RPMI7951 (cell line): ENCODE measurements around the gene OPRL1. TPM values are rescaled to one million over a fixed set of nuclear protein-coding genes. Genes with fewer than 3 reads are reported as not detected.

Experiments
- DNase-seq: peaks from one replicate; pipeline ENCODE4 v3.0.0-alpha.2; 2012; ENCODE audit warnings: low read depth
- total RNA-seq: library from RNA; depleted of rRNA; stranded (reverse); fragments of >200 nt; shearing (Covaris generic); gene quantifications from 2 replicates; pipeline ENCODE4 v1.2.3, GENCODE V29; 2014

The OPRL1 gene
- total RNA-seq, 1 experiment from 2014 or later, result 0.84 TPM

DNA sequence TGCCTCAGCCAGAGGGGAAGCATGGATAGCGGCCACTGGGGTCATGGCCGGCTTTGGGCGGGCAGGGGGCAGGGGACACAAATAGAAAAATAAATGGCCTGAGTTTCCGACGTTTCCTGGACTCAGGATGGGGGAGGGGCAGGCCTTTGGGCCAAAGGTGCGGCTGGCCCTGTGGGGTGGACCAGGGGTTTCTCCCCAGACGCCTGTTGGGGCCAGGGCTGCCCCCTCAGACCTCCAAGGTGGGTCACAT is 23.3 kb upstream of the OPRL1 start:
- DNase-seq, result no peak

DNA sequence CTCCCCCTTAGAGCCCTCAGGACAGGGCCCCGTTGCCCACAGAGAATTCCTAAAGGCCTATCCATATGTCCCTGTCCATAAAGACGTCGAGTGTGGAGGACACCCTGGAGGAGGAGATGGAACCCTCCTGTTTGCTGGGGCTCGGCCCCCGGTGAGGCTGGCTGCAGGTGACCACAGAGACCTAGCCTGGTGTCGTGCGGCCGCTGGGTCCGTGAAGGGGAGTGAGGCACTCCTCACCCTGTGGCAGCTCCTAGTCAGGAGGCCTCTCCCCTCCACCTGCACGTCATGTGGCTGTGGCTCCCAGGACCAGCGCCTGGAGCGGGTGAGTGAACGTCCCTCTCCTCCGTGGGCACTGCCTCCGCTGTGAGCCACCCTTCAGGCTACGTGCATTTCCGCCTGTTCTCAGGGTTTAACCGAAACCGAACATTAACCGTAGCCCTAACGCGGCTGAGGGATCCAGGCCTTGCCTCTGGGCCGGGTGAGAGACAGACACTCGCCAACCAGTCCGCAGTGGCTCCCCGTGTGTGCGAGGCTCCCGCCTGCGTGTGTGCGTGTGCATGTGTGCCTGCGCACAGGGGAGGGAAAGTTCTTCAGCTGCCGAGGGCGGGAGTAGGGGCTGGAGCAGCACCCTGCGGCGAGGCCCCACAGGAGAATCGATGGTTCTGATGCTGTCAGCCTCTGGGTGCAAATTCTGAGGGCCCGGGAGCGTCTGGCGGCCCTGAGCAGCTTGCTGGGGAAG is 22.8 kb upstream of the OPRL1 start:
- DNase-seq, result no peak

DNA sequence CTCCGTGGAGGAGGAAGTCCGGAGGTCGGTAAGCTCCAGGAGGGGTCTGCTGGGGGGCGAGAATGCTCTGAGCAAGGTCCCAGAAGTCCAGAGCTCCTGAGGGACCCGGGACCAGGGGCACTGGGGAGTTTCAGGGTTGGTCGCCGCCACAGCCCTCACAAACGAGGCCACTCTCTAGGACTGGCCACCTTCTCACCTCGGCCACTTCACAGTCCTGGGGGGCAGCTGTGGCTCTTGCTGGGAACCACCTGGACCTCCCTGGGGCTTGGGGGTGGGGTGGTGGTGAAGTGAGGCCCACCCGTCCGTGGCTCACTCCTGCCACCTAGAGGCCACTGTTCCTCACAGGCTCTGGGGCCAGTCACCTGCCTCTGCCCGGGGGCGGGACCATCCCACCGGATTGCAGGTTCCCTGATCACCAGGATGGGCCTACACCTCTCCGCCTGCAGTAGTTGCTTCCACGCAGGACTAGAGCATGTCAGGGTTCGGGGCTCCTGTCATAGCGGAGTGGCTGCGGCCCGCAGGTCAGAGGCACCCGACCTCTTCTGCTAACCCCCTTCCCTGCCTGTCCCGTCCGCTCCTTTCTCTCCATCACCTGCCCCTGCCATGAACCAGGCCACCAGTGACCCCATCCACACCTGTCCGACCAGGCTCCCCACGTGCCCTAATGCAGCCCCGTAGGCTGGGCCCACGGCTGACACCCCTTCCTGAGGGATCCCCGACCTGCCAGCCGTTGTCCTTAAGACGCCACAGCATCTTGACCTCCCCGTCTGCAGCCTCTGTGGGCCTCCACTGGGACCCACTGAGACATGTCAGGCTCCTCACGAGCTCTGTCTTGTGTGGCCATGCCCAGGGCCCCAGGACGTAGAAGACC is 22.0 kb upstream of the OPRL1 start:
- DNase-seq, result peak; percentile 58

DNA sequence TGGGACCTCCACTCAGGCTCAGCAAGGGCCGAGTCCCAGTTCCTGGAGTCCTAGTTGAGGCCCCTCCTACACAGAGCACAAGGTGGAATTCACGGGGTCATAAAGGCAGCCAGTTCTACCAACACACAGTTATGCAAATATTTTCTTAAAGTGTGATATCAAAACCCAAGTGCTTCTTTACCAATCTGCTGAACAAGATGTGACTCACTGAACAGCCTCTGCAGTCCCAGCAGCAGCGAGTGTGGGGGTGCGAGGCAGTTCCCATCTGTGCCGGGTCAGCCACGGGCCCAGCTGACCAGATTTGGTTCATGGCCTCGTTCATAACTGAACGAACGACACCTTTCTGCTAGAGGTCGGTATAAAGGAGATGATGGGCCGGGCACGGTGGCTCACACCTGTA is 21.3 kb upstream of the OPRL1 start:
- no peak for DNase-seq

DNA sequence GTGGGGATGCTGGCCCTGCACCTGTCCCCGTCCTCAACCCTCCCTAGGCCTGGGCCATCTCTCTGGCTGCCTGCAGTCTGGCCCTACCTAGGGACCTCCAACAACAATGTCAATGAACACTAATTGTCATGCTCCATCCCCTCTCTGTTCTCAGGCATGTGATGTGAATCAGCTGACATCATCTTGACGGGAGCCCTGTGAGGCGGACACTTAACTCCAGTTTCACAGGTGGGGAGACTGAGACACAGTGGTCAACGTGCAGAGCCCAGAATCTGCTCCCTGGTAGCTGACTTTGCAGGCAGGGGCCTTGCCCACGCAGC is 17.6 kb upstream of the OPRL1 start:
- DNase-seq, result no peak

DNA sequence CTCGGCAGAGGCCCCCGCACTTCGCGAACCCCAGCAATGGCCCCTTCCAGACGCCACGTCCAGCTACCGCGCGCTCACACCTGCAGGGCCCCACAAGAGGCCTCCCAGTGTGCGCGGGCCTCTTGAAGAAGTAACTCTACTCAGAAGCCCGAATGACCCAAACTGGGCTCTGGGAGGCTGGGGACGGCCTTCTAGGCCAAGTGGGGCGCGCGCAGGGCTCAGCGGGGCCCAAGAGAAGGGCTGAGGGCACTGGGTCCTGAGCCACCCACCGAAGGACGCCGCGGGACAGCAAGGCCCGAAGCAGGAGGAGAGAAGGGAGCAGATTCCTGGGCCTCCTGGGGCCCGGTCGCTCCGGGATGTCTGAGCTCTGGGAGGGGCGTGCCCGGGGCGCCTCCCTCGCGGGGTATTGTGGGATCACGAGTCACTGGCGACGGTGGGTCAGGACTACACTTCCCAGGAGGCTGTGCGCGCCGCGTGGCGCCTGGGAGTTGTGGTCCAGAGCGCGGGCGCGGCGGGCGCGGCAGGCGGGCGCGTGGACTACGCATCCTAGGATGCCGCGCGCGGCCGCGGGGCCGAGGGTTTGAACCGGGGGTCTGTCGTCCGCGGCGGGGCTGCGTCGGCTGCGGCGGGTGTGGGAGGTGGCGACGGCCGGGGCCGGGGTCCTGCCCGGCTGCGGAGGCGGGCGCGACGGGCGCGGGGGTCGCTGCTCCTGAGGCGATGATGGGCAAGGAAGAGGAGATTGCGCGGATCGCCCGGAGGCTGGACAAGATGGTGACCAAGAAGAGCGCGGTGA is 17.1 kb upstream of the OPRL1 start, which contains the start of gene TCEA2:
TCEA2 (plus strand) TSS at position 603 of the 793 bp plus-strand sequence; CDS start at position 718, 115 bp downstream.
- peak; percentile 97 for DNase-seq

DNA sequence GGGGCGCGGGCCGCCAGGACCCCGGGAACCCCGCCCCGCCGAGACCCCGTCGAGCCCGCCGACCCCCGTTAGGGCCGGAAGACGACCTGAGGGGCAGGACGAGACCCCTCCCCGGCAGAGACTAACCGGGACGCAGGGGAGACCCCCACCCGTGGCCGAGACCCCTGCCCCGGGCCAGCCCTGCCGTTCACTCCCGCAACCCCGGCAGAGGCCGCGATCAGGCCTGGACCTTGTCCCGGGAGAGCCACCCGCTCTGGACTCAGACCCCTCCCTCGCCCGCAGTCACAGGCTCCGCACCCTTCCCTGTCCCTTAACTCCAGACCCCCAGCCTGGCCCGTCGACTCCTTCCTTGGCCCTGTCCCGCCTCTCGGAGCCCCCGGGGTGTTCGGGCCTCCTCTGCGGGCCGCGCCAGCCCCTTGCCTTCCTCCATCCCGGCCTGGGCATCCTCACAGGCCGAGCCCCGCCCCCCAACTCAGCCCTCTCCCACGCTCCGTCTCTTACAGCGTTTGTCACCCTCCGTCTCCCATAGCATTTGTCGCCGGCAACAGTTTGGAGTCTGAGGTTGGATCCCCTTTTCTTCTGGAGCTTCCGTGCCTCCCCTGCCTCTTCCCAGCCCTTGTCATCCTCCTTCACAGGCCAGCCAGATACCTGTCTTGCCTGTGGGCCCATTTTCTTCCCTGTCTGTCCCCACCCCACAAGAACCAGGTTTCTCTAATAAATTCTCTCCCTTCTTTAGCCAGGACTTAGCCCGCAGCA is 16.3 kb upstream of the OPRL1 start:
- peak; percentile 27 for DNase-seq

DNA sequence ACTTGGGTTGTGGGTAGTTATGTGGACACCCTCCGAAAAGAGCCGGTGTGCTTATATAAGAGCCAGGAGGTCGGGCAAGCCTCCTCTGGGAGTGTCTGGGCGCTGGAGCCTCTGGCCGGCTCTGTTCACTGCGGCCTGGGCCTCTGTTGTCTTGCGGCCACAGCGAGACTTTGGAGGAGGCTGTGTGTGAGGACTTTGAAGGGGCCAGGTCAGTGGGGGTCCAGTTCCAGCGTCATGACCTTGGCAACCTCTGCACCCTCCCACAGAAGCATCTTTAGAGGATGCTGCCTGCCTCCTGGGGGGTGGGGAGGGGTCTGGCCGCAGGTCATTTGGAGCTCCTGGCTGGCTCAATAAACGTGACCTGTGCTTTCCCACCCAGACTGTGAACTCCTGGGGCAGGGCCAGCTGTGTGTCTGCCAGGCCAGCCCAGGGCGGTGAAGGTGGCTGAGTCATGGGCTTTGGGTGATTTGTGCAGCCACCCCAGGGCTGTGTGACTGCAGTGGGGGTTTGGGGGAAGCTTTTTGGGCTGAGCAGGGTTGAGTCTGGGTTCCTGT is 15.7 kb upstream of the OPRL1 start:
- peak; percentile 67 for DNase-seq

DNA sequence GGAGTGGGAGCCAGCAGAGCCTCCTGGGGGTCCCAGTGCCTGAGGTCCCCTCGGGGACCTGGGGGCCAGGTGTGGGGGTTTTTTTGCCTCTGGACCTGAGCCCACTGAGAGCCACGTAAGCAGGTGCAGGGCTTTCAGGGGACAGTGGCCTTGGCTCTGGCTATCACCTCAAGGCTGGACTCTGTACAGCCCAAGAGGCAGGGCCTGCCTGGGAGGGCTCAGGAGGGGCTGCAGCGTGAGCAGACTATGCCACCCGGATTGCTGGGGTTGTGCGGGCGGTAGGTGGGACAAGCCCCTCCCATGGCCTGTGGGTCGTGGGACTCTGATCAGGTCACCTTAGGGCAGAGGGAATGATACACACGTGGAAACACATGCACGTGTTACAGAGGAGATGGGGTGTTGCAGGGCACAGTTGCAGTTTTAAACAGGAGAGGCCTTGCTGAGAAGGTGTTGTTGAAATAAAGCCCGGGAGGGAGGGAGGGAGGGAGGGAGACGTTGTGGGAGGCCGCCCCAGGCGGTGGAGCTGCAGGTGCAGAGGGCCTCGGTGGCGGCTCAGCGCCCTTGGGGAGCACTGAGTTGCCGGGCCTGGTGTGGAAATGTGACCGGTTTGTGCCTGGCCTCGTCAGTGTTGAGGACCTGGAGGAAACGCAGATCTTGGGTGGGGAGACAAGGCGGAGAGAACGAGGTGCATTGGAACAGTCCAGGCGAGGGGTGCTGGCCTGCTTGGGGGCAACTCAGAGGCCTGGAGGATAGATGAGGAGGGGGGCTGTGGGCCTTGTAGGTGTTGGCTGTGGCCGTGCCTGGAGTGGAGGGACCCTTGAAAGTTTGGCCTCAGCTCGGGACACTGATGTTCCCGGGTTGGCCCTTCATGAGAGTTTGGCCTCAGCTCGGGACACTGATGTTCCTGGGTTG is 14.6 kb upstream of the OPRL1 start:
- no peak for DNase-seq

DNA sequence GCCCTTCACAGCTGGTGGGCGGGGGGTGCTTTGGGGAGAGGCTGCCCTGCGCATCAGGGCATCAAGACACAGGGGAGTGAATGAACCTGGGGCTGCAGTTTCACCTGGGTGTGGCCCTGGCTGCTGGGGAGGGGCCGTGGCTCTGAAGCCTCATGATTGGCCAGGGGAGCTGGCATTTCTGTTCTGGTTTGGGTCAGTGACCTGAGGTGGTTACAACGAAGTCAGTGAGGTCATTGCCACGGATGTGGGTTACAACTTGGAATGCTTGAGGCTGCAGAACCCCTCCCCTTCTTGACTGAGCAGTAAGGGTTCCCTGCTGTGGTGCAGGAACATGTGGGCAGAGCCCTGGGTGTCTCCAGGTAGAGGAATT is 13.9 kb upstream of the OPRL1 start:
- DNase-seq, result peak; percentile 81

DNA sequence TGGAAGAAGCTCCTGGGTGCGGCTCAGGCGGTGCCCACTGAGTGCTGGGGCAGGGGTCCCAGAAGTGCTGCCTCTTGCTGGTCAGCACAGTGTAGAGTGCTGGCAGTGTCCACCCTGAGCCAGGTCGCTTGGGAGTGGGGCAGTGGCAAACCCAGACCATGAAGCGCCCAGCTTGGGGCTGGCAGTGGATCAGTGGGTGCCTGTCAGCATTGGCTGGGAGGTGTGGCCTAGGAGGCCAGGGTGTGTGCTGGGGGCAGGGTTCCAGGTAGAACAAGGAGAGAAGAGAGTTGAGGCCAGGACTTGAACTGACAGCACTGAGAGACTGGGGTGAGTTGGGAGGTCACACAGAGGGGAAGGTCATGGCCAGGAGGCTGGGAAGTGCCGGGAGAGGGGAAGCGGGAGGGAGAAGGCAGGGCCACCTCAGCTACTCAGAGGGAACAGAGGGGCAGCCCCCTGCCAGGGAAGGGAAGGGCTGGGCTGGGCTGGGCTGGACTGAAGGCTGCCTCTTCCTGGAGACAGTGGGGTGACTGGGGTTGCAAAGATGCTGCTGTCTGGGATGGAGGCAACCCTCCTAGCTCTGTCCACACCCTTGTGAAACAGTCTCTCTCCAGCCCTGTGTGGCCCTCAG is 12.8 kb upstream of the OPRL1 start:
- no peak for DNase-seq

DNA sequence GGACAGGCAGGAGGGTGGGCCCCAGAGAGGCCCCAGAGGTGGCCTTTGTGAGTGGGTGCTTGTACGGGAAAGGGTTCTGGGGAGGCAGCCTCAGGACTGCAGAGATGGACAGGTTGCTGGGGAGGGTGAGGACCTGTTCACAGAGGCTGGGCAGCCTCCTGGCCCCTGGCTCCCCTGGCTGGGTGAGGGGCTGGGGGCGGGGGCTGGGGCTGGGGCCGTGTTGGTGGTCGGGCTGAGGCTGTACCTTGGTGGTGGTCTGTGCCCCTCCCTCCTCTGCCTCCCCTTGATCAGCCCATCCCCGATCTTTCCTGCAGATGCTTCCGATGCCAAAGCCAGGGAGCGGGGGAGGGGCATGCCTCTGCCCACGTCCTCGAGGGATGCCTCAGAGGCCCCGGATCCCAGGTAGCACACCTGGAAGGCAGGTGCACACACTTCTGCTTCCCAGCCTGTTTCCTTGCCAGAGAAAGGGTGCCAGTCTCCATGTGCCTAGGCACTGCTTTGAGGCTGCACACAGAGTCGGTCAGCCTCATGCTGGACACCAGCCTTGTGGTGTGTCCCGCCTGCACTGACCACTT is 12.1 kb upstream of the OPRL1 start:
- no peak for DNase-seq

DNA sequence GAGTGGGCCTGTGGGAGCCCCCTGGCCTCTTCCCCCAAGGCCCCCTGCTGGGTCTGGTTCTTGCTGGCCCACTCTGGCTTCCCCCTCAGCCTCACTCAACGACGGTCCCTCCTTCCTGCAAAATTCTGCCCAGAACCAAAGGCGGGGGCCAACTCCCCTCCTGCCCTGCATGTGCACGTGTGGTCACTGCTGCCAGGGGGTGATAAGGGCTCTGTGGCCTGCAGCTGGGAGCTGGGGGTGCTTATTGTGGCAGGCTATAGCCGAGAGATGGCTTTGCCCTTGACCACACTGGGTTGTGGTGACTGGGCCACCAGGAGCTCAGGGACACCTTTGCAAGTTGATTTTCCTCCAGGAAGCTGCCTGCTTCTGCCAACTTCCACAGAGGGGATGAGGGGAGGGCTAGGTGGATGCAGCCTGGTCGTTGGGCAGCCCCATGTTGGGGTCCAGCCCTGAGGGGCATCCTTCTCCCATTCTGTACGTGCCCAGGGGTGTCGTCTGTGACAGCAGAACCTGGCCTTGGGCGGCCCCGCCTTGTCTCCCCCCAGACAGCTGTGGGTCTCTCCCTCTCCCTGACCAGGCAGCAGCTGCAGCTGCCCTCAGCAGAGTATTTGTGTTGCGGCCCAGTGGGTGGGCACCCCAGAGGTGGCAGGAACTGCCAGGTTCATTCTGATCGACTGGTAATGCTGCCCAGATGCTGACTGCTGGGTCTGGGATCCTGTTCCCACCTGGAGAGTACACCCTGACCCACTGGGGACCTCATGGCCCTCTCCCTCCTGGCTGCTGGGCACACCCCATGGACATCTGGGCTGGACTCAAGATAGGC is 11.3 kb upstream of the OPRL1 start:
- no peak for DNase-seq

DNA sequence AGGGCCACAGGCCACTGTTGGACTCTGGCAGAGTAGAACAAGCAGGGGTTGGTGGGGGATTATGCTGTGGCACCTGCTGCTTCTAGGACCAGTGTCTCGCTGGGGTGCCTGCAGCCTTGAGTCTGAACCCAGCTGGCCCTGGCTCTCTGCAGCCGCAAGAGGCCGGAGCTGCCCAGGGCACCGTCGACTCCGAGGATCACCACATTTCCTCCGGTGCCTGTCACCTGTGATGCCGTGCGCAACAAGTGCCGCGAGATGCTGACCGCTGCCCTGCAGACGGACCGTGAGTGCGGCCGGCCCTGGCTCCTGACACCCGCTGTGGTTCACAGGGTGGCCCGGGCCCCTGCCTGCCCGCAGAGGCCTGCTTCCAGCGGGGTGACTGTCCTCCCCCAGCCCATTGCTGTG is 10.7 kb upstream of the OPRL1 start:
- DNase-seq, result no peak

DNA sequence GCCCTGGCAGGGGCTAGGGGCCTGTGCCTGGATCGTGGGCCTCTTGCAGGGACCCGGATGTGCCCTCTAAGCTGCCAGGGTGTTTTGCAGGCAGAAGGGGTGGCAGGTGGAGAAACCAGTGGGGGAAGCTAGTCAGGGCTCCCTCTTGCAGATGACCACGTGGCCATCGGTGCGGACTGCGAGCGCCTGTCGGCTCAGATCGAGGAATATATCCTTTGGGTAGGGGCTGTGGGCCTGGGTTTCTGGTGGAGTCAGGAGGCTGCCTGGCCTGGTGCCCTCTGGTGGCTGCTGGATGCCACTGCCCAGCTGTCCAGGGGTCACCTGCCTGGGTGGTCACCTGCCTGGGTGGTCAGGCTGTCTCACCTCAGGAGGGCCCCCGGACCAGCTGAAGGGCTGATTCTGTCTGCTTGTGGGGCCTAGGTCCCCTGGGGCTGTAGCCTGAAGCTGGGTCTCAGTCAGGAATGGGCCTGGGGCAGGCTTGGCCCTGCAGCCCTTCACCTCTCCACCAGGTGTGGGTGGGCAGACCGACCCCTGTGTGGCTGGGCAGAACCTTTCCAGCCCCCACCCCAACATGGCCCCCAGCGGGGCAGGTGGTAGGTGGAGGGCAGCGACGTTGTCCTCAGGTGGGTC is 10.2 kb upstream of the OPRL1 start:
- peak; percentile 29 for DNase-seq

DNA sequence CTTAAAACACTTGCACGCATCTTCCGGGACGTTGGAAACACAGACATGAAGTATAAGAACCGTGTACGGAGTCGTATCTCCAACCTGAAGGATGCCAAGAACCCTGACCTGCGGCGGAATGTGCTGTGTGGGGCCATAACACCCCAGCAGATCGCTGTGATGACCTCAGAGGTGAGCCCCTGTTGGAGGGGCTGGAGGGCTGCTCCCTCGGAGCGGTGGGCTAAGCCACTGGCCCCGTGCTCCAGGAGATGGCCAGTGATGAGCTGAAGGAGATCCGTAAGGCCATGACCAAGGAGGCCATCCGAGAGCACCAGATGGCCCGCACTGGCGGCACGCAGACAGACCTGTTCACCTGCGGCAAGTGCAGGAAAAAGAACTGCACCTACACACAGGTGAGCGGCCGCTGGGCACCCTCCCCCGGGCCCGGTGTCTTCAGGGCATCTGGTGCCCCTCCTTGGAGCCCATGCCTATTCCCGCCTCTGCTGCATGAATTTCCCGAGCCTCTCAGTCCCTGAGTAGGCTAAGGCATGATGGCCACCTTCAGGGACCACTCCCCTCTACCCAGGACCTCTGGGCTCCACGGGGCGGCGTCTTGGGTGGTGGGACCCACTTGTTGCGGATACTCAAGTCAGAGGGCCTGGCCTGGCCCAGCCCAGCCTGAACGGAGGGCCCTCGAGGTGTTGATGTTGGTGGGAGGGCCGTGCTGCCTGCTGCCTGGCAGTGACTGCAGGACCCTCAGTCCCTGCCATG is 9.5 kb upstream of the OPRL1 start:
- DNase-seq, result no peak
